GM19463 (cell line): ENCODE results near the gene SEMG2.

Experiments
- ATAC-seq: cut with Tn5 transposase; IDR thresholded peaks from one replicate; pipeline ENCODE4 v1.9.1; 2021; ENCODE audit warnings: mild to moderate bottlenecking, moderate library complexity; ENCODE audit not compliant: unreplicated experiment

The SEMG2 gene

DNA sequence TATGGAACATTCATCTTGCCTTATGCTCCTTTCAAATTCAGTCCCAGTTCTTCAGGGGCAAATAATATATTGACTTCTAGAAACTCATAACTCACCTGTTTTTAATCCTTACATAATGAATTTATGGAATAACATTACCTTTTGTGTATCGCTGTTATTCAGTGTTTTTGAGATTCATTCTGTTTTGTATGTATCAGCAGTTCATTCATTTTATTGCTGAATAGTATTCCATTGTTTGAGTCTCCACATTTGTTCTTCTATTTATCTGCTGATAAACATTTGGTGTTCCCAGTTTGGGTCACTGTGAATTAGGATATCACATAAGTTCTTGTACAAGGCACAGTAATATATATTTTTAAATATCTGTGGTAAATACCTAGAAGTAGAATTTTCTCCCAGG, 5.1 kb downstream of the SEMG2 start:
- ATAC-seq: no peak

DNA sequence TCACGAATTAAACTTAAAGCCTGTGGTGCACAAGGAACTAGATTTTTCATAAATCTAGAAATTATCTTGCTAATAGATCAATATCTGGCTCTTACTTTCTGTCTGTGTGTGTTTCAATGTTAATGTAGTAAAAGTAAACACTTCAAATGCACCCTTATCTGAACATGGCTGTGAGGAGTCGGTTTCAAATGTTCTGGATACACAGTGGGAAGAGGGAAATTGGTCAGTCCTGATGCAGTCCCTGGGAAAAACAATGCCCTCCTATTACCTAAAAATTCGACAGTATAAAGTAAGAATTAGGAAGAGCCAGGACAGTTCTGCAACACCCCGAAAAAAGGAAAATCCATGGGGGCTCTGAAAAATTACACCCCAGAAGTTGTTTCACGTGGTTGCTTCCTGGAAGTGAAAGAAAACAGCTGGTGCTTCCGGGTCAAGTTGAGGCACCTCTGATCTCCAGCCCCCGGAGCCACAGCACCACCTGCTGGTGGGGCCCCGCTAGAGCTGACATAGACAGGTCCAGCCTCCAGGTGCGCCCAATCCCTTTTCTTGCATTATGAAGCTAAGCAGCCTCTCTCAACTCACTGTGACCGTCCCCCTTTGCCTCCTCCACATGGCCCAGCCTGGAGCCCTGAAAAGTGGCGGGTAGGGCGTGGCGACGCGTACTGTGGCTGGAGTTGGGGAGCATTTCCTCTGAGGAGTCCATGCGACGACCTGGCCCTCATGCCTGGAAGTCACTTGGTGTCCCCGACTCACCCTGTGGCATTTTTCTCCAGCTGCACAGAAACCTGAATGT, 8.3 kb downstream of the SEMG2 start:
- ATAC-seq: no peak

DNA sequence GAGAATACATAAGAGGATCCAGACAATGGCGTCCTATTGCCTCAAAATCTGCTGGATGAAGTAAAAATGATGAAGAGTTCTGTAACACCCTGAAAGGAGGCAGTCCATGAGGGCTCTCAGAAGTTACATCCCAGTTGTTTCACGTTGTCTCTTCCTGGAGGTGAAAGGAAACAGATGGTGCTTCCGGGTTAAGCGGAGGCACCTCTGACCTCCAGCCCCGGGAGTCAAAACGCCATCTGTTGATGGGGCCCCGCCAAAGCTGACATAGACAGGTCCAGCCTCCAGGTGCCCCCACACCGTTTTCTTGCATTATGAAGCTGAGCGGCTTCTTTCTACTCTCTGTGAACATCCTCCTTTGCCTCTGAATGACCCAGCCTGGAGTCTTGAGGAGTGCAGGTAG, 9.5 kb downstream of the SEMG2 start:
- ATAC-seq: no peak

DNA sequence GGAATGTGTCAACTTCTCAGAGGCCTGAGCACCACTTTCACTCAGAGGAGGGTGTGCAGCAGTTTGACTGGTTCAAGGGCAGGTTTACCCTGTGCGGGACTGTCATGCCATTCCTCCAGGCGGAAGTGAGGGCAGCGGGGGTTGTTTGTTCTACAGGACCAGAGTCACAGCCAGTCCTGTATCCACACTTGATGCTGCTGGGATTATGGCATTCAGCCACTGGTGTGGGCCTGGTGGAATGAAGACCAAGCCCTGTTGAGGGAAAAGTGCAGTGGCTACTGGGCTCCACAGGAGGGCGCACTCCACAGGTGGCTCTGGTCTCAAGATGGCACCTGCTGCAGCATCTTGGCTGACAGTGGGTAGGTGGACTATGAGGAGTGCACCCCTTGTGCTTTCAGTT, 14.8 kb downstream of the SEMG2 start:
- no peak for ATAC-seq

DNA sequence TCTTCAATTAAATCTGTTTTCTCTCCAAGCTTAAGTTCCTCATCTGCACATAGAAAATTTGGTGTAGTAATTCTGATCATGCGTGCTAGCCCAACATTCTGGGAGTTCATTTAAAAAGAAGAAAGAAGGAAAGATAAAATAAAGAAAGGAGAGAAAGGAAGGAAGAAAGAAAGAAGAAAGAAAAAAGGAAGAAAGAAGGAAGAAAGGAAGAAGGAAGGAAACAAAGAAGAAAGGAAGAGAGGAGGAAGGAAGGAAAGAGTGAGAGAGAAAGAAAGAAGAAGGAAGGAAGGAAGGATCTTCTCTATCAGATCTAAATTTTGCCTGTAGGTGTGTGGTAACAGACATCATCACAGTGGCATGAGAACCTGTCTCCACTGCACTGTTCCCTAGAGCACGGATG, 17.0 kb downstream of the SEMG2 start:
- no peak for ATAC-seq

DNA sequence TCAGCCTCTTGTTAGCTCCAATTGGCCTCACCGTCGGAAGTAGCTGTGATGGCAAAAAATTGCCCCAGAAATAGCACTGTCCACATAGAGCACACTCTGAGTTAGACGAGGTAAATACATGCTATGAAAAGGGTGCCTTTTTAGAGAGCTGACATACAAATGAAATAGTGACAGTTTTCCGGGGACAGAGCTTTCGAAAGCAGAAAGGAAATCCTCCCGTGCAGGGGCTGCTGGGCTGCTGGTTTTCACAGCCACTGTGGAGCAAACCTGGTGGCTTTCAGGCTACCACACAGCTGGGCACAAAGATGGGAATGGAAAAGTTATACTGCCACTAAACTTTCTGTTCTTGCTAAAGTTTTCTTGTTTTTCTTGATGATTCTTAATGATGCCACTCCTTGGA, 24.9 kb downstream of the SEMG2 start:
- ATAC-seq: no peak

DNA sequence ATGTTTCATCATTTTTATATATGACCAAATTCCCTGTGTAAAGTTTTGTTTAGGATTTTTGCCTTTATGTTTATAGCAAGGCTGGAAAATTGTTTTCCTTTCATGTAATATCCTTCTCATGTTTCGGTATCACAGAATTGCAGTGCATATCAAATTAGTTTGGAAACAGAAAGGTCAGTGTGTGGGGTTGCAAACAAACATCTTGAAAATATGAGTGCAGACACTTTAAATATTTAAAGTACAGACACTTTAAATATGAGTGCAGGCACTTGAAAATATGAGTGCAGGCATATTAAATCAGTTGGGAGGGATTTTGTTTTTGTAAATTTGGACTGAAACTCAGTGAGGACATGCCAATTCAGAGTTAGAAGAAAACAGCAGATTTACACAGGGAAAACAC, 26.7 kb downstream of the SEMG2 start:
- ATAC-seq: no peak

DNA sequence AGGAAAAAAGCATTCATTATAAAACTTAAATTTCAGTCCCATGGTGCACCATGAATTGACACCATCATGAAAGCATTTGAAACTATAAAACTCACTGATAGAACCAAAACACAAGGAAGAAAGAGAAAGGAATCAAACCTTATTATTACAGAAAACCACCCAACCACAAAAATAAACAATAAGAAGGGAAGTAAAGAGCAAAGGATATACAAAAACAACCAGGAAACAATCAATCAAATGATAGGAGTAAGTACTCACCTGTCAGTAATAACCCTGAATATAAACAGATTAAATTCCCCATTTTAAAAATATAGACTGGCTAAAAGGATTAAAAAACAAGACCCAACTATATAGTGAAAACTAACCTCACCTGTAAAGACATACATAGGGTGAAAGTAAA, 27.4 kb downstream of the SEMG2 start:
- ATAC-seq: no peak

DNA sequence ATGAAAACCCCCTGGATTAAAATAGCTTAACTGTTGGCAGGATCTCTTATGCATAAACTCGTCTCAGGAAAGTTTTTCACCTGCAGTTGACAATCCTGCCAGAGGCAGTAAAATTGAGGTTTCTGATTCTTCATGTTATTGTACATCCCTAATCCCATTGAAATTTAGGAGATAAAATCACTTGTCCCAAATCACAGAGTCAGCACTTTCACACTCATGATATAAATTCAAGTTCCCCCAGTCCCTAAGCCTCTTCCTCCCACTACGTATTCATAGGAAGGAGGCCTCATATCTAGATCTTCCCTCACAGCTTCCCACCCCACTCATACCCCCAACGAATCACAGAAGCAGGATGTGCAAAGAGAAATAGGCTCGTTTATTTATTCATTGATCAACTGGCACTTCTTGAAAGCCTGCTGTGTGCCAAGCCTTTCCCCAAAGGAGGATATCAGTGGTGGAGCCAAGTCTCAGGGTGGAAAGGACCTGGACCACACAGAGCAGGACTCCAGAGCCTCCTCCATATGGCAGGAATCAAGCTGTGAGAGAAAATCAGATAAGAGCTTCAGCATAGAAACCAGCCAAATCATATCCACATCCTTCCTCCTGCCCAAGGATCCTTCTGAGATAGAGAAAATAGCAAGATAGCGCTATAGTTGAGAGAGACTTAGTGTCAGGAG, 30.8 kb downstream of the SEMG2 start:
- ATAC-seq: no peak

DNA sequence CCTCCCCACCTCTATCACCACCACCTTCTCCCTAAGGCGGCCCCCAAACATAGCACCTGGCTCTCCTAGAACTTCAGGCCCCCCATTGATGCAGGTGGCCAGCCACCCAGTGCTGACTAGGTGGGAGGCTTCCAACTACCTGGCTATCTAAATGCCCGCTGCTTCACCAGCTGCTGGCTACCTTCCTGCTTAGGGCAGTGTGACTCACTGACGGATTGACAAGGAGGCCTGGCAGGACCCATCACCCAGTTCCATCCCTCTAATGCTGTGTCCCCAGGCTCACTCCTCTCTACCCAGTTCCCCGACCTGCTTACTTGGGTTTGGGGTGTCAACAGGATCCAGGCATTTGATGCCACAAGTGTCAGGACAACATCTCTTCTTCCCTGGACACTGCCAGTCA, 32.1 kb downstream of the SEMG2 start:
- no peak for ATAC-seq

DNA sequence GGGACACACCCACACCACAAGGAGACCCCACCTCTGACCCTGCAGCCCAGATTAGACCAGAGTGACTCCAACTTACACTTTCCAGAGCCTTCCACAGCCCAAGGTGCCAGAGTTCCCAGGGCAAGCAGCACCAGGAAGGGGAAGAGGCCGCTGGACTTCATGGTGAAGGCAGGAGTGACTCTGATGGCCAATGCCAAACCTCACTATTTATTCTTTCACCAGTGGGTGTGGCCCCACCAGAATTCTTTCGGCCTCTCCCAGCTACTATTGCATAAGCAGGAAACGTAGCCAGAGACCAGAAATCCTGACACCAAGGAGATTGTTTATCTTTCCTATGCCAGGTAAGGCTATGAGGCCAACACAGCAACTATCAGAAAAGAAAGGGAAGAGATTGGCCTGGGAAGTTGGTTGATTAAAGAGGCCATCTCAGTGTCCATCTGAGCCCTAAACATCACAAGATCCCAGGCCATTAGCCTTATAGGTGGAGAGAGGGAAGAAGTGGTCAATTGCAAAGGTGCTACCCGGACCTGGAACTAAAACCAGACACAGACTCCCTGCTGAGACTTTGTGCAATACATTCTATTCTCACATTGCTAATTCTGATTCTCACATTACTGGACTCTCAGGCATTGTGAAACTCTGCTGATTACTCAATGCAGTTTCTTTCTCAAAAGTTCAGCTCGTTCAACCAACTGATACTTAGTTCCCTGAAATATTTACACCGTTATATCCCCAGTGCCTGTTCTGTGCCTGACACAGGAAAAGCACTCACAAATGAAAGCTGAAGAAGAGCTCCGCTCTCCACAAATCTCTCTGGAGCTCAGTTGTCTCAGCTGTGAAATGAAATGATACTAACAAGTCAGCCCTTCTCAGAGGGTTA, 33.5 kb downstream of the SEMG2 start, which contains the start of gene SLPI:
Gene SLPI, minus strand, starts transcription at position 182 of the 880 bp plus-strand sequence. Its CDS starts 21 bp downstream, at position 161.
- ATAC-seq: no peak

DNA sequence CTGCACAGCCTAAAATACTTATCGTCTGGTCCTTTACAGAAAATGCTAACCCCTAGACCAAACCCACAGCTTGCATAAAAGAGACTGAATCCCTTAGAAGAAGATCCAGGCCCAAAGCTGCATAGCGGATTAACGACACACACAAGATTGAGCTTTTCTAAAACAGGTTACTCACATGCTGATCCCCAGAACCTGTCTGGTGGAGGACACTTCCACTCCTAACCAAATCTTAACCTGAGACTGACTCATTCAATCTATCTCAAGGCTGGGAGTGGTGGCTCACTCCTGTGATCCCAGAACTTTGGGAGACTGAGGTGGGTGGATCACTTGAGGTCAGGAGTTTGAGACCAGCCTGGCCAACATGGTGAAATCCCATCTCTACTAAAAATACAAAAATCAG, 36.0 kb downstream of the SEMG2 start:
- ATAC-seq: no peak

DNA sequence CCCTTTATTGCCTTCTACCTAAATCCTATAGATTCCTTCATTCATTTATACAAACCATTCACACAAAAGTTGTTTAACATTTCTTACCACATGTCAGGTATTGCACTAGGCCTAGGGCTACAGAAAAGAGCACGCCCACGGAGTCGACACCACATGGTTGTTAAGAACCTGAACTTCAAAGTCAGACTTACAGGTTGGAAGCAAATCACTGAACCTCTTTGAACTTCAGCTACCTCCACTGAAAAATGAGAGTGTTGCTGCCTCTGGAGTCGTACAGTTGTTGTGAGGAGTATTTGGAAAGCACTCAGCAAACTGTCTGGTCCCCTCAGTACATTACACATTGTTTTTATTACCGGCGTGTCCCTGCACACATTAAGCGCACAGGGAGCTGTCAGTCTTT, 36.5 kb downstream of the SEMG2 start:
- no peak for ATAC-seq

DNA sequence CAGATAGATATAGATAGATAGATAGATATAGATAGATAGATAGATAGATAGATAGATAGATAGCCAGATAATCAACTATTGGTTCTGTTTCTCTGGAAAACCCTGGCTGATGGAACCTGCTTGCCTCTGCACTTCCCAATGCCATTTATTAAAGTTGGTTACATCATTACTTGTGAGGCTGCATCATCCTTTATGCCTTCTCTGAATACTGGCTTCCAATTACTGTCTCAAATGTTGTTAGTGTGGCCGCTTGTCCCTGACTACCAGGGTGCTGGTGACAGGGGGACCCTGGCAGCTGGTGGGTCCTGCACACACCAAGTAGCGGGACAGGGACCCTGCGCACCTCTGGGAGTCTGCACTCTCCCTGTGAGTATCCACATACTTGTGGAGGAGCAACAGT, 37.1 kb downstream of the SEMG2 start:
- no peak for ATAC-seq

DNA sequence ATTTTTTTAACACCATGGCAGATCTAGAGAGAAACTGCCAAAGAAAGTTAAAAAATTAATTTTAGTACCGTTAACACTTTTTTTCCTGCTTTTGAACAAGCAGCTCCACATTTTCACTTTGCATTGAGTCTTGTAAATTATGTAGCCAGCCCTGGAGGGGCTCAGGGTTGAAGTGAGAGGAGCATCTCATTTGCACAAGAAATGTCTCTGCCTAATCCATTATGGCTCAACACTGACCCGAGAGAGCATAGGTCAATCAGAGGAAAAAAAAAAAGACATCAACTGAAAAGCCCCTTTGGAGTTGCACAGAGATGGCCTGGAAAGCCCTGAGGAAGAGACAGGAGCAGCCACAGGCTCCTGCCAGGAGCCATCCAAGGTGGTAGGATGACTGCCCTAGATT, 37.5 kb downstream of the SEMG2 start:
- no peak for ATAC-seq

DNA sequence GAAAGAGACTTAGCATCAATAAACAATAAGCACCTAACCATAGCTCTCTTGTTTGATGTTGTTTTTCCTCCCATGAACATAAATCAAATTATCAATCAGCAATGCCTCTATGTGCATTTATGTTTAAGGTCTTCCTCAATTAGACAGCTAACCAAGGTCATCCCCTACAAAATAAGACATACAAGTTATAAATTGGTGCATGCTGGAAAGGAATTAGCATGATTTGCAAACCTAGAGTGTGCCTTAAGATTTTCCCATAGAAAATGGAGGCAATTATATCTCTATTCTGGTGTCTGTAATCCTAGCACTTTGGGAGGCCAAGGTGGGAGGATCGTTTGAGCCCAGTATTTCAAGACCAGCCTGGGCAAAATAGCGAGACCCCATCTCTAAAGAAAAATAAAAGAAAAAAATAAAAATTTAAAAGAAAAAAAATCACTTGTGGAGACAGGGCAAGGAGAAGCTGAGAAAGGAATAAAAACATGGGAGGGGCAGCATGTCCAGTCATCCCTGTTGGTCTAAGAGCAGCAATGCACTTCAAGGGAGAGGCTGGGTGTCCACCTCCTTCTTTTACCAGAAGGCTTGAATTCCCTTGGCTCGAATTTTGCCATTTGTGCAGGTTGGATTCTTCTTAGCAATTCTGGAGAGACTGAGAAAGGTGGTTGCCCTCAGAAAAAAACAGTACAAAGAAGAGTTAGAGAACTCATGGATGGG, 42.5 kb downstream of the SEMG2 start:
- no peak for ATAC-seq

DNA sequence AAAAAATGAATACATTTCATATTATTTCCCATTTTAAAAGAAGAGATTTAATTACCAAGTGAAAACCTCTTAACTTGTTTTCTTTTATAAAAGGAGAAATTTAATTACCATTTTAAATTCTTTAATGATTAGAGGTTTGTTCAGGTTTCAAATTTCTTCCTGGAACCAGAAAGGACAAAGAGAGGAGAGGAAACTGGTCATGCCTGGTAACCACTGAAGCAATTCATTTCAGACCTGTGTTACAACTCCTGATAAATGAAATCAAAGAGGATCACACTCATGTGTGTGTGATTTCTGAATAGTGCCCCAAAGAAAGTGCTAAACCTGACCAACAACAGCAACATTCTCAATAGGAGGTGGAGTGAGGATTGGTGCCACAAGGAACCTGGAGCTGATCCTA, 45.8 kb downstream of the SEMG2 start:
- ATAC-seq: no peak

DNA sequence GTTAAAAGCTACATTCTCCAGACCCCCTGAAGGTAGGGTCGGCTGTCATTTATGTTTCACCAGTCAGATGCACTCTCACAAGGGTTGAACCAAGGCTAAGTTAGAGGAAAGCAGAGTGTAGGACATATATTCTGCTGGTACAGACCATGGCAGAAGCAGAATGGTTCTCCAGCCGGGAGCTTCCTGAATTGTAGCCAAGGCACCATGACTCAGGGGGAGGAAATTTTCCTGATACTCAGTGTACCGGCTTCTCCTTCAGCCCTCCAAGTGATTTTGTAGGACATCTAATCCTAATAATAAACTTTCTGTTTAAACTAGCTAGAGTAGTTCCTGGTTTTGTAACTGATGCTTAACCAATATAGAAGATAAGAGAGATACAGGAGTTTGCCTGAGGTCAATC, 47.4 kb downstream of the SEMG2 start:
- ATAC-seq: no peak

DNA sequence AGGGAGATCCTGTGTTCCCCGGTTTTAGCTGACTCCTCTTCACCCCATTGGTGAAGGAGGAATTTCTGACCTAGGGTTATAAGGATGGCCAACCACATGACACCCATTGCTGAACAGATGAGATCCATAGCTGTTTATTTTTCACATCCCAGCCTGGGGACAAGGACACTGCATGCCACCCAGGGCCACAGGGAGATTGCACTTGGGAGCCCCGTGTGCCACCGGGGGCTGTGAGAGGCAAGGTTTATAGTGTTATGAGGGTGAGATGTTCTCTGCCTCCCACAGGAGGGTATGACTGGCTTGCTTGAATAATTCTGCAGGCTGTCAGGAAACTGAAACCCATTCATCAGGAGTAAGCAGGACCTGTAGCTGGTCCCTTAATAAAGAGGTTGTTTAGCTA, 47.9 kb downstream of the SEMG2 start:
- ATAC-seq: no peak

DNA sequence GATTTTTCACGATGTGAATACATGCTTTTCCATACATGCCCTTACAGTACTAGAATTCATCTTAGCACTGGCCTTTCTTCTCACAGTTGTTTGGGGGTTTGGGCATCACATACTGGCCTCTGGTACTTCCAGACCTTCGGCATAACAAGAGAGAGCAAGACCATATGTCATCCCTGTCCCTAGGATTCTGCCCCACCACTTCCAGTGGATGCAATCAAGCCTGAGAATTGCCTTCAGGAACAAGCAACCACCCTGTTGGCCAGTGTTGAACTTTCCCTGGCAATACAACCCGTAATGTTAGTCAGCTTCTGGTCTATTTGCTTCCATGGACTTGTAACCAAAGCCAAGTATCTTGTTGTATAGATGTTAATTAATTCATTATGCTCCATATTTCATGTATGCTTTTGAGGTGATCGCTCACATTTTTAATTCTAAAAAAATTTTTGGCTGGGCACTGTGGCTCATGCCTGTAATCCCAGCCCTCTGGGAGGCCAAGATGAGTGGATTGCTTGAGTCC, 48.6 kb downstream of the SEMG2 start:
- no peak for ATAC-seq
